NCI-H2081 (cell line): ENCODE data around the gene GPN2.
"Not testable (repeated sequence)": the region's sequence is repeated elsewhere in the genome, so short reads cannot be mapped to it uniquely, and the experiment has no call there.

ENCODE experiments used
- DNase-seq, 2 experiments: peaks; one replicate each; lab custom pipeline; 2025; lab: John Stamatoyannopoulos, UW

Gene GPN2

GRCh38 chr1:26857473-26858060, 32.5 kb downstream of the GPN2 start:
- DNase-seq, result no peak

- no peak for DNase-seq
Observed at GRCh38 chr1:26856604-26857469, 33.2 kb downstream of the GPN2 start.

GRCh38 chr1:26856181-26856580, 33.9 kb downstream of the GPN2 start:
- DNase-seq, result no peak

GRCh38 chr1:26855636-26856035, 34.4 kb downstream of the GPN2 start:
- no peak for DNase-seq

- no peak for DNase-seq
Observed at GRCh38 chr1:26854906-26855305, 35.2 kb downstream of the GPN2 start.

- DNase-seq, result no peak
Observed at GRCh38 chr1:26853600-26853999, 36.5 kb downstream of the GPN2 start.

GRCh38 chr1:26853156-26853555, 36.9 kb downstream of the GPN2 start:
- peak; percentile 33 to 58 for DNase-seq

GRCh38 chr1:26852701-26853100, 37.4 kb downstream of the GPN2 start:
- DNase-seq, result no peak

GRCh38 chr1:26851106-26851684, 38.9 kb downstream of the GPN2 start:
- DNase-seq, result no peak

- no peak for DNase-seq
Observed at GRCh38 chr1:26848941-26849774, 40.9 kb downstream of the GPN2 start.

- DNase-seq, result no peak
Observed at GRCh38 chr1:26848499-26848898, 41.6 kb downstream of the GPN2 start.

GRCh38 chr1:26847826-26848225, 42.3 kb downstream of the GPN2 start:
- not testable (repeated sequence) for DNase-seq

- DNase-seq, result no peak
Observed at GRCh38 chr1:26844424-26845196, 45.5 kb downstream of the GPN2 start.

- DNase-seq, result no peak
Observed at GRCh38 chr1:26839779-26840178, 50.3 kb downstream of the GPN2 start.

- no peak for DNase-seq
Observed at GRCh38 chr1:26839339-26839722, 50.8 kb downstream of the GPN2 start.

GRCh38 chr1:26838474-26839338, 51.4 kb downstream of the GPN2 start:
- DNase-seq, result no peak

GRCh38 chr1:26837665-26838064, 52.4 kb downstream of the GPN2 start:
- DNase-seq, result not testable (repeated sequence)

GRCh38 chr1:26833432-26834405, 56.4 kb downstream of the GPN2 start:
- no peak for DNase-seq

GRCh38 chr1:26832249-26832960, 57.7 kb downstream of the GPN2 start:
- no peak for DNase-seq
